Measurements from ENCODE around the gene FHIT. TPM values are rescaled to one million over a fixed set of nuclear protein-coding genes. Genes with fewer than 3 reads are reported as not detected.

FHIT gene
- total RNA-seq, 2 experiments from 2014 or later = 86.0 to 90.6 TPM

DNA sequence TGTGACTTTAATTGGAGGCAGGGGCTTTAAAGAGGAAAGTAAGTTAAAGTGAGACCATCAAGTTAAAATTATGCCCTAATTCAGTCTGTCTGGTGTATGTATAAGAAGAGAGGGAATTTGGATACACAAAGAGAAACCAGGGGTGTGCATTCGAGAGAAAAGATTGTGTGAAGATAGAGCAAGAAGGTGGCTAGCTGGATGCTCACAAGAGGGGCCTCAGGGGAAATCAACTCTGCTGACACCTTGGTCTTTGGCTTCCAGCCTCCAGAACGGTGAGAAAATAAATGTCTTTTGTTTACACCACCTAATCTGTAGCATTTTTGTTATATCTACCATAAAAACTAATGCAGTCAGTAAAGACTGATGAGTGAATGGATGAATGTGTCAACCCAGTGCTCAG is 1294.1 kb downstream of the FHIT start:
- H3K36me3 ChIP-seq (ENCODE audit: insufficient read depth, low read length) = no peaks in the 10 kb centered on the region
- Mint-ChIP-seq H3K4me3 (no peak overlapping the region), H3K4me1 (ENCODE audit: low read depth) (peaks cover 61% of the 10 kb centered on the region), H3K9me3 (peaks cover 6% of the 10 kb centered on the region), H3K27ac (no peak overlapping the region), H3K27me3 (no peaks in the 10 kb centered on the region), H3K36me3 (ENCODE audit: low read depth) (peaks cover 93% of the 10 kb centered on the region)
- H3K4me3 ChIP-seq (ENCODE audit: low read length) = no peak overlapping the region
- ATAC-seq (ENCODE audit: poor library complexity) = no peak
- H3K27ac ChIP-seq (ENCODE audit: low read depth in 1 of 2, low read length in 2 of 2) = no peak overlapping the region
- intact Hi-C loops (cut with DNase I, micrococcal nuclease) = no loop called here
- ChIA-PET POLR2A (no interaction called here), CTCF (no interaction called here)
- TF ChIP-seq, protein P1, sequence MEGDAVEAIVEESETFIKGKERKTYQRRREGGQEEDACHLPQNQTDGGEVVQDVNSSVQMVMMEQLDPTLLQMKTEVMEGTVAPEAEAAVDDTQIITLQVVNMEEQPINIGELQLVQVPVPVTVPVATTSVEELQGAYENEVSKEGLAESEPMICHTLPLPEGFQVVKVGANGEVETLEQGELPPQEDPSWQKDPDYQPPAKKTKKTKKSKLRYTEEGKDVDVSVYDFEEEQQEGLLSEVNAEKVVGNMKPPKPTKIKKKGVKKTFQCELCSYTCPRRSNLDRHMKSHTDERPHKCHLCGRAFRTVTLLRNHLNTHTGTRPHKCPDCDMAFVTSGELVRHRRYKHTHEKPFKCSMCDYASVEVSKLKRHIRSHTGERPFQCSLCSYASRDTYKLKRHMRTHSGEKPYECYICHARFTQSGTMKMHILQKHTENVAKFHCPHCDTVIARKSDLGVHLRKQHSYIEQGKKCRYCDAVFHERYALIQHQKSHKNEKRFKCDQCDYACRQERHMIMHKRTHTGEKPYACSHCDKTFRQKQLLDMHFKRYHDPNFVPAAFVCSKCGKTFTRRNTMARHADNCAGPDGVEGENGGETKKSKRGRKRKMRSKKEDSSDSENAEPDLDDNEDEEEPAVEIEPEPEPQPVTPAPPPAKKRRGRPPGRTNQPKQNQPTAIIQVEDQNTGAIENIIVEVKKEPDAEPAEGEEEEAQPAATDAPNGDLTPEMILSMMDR (IDR thresholded peaks at IDR 0.05) = no peak
- no peaks in the 10 kb centered on the region for H3K9me3 ChIP-seq (ENCODE audit: control insufficient read depth in 1 of 2, insufficient read depth in 1 of 2, low read length in 2 of 2)
- no peaks in the 10 kb centered on the region for H3K27me3 ChIP-seq (ENCODE audit: control insufficient read depth in 1 of 2, insufficient read depth in 2 of 2, low read length in 2 of 2)
- DNase-seq = peak in 1 of 14 experiments; percentile 8
- no peaks in the 10 kb centered on the region for H3K4me1 ChIP-seq (ENCODE audit: insufficient read depth, low read length)

DNA sequence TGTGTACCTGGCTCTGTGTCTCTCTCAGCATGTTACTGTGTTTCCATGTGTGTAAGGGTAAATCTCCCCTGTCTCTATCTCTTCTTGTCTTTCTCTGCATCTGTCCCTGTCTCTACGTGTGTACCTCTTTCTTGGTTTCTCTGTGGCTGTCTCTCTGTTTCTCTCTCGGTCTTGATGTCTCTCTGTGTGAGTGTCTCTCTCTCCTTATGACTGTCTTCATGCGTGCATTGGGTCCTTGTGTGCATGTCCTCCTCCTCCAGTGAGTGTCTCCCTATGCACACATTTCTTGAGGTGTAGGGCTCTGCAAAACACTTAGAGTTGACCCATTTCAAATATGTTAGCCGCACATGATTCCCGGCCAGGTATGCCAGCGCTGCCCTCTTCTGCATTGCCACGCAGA is 1298.1 kb downstream of the FHIT start:
- no peak overlapping the region for H3K27ac Mint-ChIP-seq
- H3K36me3 Mint-ChIP-seq (ENCODE audit: low read depth) = peaks cover 94% of the 10 kb centered on the region
- intact Hi-C loops (cut with DNase I, micrococcal nuclease) = no loop called here
- no peaks in the 10 kb centered on the region for H3K36me3 ChIP-seq (ENCODE audit: insufficient read depth, low read length)
- no peaks in the 10 kb centered on the region for H3K27me3 Mint-ChIP-seq
- H3K27me3 ChIP-seq (ENCODE audit: control insufficient read depth in 1 of 2, insufficient read depth in 2 of 2, low read length in 2 of 2) = no peaks in the 10 kb centered on the region
- TF ChIP-seq, protein P1 (IDR thresholded peaks at IDR 0.05) = no peak
- peaks cover 3% of the 10 kb centered on the region for H3K9me3 Mint-ChIP-seq
- DNase-seq (no peak), ATAC-seq (ENCODE audit: poor library complexity) (no peak)
- ChIA-PET CTCF (no interaction called here), POLR2A (no interaction called here)
- peaks cover 54% of the 10 kb centered on the region for H3K4me1 Mint-ChIP-seq (ENCODE audit: low read depth)
- no peaks in the 10 kb centered on the region for H3K4me1 ChIP-seq (ENCODE audit: insufficient read depth, low read length)
- no peak overlapping the region for H3K4me3 ChIP-seq (ENCODE audit: low read length)
- no peaks in the 10 kb centered on the region for H3K9me3 ChIP-seq (ENCODE audit: control insufficient read depth in 1 of 2, insufficient read depth in 1 of 2, low read length in 2 of 2)
- H3K4me3 Mint-ChIP-seq = no peak overlapping the region
- H3K27ac ChIP-seq (ENCODE audit: low read depth in 1 of 2, low read length in 2 of 2) = no peak overlapping the region

DNA sequence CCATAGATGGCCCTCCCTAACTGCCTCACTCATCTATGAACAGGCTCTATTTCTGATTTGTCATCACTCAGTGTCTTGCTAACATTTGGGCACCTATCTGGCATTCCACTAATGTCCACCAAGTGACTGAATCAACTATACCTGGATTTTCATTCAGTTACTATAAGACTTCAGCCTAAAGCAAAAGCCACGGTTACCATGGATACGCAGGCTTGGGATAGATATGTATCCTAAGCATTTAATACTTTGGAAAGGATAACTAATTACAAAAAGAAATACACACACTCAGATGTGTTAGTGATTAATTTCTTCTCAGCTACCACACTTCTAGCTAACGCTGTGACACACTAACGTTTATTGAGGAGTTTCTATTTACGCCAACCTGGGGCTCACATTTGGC is 1301.9 kb downstream of the FHIT start:
- H3K4me3 ChIP-seq (ENCODE audit: low read length) = no peak overlapping the region
- no peak overlapping the region for H3K27ac ChIP-seq (ENCODE audit: low read depth in 1 of 2, low read length in 2 of 2)
- ATAC-seq (ENCODE audit: poor library complexity) = no peak
- no peaks in the 10 kb centered on the region for H3K4me1 ChIP-seq (ENCODE audit: insufficient read depth, low read length)
- intact Hi-C loops (cut with DNase I, micrococcal nuclease) = no loop called here
- Mint-ChIP-seq H3K36me3 (ENCODE audit: low read depth) (peaks cover 84% of the 10 kb centered on the region), H3K4me3 (no peak overlapping the region), H3K9me3 (peaks cover 5% of the 10 kb centered on the region), H3K27me3 (no peaks in the 10 kb centered on the region), H3K4me1 (ENCODE audit: low read depth) (peaks cover 31% of the 10 kb centered on the region), H3K27ac (peak overlapping the region; percentile 62)
- TF ChIP-seq, protein P1 (IDR thresholded peaks at IDR 0.05) = no peak
- H3K9me3 ChIP-seq (ENCODE audit: control insufficient read depth in 1 of 2, insufficient read depth in 1 of 2, low read length in 2 of 2) = no peaks in the 10 kb centered on the region
- CTCF ChIA-PET = no interaction called here
- DNase-seq = no peak
- H3K36me3 ChIP-seq (ENCODE audit: insufficient read depth, low read length) = no peaks in the 10 kb centered on the region
- H3K27me3 ChIP-seq (ENCODE audit: control insufficient read depth in 1 of 2, insufficient read depth in 2 of 2, low read length in 2 of 2) = no peaks in the 10 kb centered on the region
- POLR2A ChIA-PET = no interaction called here

Measured in CD4-positive, alpha-beta T cell (primary cell).